HG03280 (cell line): Measurements from ENCODE around the gene SGCD.

Experiments
- ATAC-seq: cut with Tn5 transposase; IDR thresholded peaks from one replicate; pipeline ENCODE4 v1.9.1; 2021; ENCODE audit warnings: mild to moderate bottlenecking, moderate library complexity; ENCODE audit not compliant: unreplicated experiment

The SGCD gene

DNA sequence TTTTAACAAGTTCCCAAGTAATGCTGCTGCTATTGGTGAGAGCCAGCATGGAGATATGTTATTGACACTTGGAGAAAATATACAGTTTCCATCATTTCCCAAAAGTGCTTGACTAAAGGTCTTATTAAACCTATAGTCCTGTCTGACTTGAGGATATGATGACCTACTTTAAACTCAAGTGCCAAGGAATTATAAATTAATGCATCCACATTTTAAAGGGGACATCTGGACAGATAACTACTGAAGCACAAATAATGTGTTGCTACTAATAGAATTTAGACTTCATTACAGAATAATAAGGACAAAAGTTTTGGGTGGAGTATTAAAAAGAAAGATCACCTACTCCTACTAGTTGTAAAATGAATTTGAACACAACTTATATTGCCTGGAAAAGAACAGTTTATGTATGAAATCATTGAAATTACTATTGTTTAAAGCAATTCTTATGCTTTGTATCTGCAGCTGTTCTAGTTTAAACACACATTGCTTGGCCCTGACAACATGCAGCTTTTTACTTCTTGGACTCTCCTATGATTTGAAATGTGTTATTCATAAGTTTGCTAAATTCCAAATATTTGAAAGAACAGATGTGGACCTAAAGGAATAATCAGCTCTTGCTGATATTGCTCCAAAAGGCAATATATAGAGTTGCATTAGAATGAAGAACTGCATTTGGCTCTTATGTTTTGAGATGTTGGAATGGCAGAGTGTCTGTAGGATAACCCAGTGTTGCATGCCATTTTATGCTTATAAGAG lies 73.4 kb downstream of the SGCD start:
- no peak for ATAC-seq

DNA sequence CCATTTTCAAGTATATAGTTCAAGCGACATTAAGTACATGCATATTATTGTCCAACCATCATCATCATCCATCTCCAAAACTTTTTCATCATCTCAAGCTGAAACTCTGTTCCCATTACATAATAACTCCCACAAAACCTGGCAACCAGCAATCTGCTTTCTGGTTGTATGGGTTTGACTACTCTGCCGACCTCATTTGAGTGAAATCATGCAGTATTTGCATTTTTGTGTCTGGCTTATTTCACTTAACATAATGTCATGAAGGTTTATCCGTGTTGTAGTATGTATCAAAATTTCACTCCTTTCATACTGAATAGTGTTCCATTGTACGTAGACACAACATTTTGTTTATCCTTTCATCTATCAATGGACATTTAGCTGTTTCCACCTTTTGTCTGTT lies 74.8 kb downstream of the SGCD start:
- peak; percentile 16 for ATAC-seq

DNA sequence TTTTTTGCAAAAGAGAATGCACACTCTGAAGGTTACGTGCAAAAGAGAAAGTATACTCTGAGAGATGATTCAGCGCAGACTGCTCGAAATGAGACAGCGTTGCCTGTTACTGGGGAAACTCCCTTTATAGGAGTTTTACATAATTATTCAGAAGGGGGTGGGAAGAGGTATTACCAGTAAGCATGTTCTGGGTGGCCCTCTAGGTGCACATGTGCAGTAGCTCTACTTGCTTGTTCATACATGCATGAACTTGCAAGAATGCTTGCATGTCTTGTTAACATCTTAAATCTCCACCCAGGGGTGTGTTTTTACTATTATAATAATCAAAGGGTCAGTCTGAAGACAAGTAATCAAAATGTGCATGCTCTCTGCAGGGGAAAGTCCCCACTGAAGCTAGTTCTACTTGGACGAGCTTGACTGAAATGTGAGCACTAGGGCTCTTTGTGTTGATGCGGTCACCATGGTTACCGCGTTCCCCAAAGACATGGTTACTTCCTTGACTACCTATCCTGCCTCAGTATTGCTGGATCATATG lies 75.5 kb downstream of the SGCD start:
- ATAC-seq, result peak; percentile 96

DNA sequence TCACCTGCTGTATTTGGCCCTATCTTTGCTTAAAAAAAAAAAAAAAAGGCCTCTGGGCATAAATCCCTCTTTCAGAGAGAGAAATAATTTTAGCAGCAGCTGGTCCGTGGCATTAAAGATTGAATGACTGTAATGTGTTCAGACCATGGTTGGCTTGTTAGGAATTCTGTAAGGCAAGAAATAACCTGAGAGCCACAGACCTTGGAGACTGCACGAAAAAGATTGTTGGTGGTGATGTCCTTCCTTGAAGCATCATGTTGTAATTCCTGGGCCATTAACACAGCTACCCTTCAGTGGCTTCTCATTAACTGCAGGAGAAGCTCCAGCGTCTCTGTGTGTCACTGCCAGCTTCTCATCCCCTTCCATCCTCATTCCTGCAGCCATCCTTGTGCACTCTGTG lies 79.0 kb downstream of the SGCD start:
- ATAC-seq, result no peak

DNA sequence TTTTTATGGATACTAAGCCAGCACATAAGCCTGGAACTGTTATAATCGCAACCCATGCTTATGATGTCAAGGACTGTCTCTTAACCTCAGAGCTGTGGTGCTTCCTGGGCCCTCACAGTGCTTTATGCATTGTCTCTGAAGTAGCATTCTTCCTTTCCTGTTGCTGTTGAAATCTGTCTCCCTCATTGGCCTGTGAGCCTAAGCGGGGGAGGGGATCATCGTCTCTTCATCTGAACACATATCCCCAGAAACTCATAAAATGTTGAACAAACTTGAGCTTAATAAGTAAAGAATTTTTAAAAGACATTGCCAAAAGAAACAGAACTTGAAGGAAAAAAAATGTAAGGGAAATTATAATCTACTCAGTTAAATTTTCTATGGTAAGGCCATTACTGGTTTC lies 80.3 kb downstream of the SGCD start:
- no peak for ATAC-seq

DNA sequence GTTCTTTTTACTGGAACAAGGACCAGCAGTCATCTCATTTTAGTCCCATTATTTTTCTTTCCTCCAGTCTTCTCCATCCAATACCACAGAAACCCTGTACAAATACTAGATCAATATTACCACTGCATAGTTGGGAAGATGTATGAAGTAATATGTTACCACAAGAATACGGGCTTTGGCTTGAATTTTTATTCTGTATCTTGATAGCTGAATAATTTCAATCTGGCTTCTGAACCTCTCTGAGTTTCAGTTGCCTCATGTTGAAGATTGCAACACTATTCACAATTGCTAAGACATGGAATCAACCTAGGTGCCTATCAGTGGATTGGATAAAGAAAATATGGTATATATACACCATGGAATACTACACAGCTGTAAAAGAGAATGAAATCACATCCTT lies 82.9 kb downstream of the SGCD start:
- no peak for ATAC-seq

DNA sequence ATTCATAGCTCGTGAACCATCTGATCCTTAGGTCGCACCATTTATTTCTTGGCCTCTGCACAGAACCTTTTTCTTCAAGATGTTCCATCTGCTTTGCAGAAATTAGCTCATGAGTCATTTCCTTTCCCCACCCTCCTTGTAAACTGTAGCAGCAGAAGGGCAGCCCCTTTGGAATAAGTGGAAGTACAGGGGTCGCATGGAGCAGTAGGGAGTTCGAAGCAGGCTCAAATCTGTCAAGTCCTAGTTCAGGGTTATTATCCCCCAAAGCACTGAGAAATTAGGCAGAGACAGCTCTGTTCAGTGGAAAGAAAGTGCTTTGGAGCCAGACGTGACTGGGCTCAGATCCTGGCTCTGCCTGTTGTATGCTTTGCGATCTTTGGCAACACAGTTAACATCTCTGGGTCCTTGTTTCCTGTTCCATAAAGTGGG lies 84.2 kb downstream of the SGCD start:
- no peak for ATAC-seq

DNA sequence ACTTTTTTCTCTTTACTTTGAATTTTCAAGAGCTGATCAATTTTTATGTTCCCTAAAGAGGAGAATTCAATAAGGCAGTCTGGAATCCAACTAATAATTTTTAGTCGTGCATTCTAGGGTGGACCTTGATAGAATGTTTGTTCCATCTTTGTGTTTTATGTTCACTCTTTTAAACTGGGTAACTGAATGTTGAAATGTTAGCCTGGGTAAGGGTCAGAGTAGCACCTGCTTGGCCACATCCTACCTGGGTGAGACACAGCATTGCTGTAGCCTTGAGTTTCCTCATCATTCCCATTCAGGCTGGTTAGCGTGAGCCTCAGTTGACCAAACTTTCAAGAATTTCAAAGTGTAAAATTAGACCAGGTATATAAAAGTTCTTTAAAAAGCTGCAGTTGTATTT lies 85.0 kb downstream of the SGCD start:
- no peak for ATAC-seq

DNA sequence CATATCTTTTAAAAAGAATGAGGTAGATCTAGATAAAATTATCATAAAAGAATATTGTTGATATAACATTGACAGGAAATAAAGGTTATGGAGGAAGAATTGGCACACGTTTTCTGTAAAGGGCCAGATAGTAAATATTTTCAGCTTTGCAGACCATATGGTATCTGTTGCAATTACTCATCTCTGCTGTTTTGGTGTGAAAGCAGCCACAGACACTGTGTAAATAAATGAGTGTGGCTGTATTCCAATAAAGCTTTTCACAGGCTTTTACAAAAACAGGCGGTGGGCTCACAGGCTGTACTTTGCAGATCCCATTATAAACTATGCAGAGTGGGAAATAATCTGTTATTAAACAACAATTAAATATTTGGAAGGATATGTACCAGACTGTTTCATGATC lies 87.4 kb downstream of the SGCD start:
- ATAC-seq, result no peak

DNA sequence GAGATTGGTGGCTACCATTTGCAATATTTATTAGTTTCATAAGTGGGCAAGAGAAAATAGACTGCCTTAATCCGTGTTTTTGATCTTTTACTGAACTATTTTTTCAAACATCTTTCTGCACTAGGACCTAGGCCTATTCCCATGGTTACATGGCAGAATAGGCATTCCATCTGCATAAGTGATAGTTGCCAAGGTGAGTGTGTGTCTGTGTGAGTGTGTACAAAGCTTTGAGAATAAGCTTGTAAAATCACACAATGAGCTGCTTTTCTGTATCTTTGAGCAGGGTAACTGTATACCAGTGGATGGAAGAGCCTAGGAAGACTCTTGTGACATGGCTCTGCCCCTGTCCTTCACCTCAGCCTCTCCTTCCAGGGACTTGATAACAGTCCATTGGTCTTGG lies 92.7 kb downstream of the SGCD start:
- no peak for ATAC-seq

DNA sequence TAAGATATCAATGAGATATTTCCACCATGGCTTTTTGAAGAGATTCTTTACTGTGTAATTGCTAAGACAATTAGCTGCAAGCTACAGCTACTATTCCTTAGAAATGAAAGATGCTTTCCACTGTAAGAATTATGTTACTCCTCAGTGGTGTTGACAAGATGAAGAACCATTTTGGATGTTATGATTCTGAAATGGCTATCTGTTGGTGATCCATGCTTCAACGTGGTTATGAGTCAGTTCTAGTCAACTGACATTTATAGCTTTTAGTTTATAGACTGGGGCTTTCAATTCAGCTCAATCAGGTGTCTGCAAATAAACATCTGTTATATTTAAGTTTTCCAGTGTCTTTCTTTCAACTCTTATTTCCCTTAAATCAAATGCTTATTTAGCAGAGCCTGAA lies 93.7 kb downstream of the SGCD start:
- no peak for ATAC-seq

DNA sequence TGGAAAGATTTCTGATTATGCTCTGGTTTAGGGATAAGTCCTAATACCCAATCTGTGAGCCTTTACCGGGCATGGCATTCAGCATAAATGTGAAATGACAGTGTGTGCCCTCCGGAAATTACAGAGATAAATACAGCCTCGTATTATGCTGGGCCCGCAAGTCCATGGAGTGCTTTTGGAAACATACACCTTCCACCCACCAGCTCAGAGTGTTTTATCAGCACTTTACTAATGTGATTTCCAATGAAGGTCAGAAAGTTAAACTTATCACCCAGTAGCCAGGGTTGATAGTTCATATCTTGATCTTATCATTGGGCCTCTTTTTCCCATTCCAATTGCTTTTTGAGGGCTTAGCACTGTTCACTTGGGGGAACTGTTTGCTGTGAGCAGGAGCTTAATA lies 94.8 kb downstream of the SGCD start:
- no peak for ATAC-seq

DNA sequence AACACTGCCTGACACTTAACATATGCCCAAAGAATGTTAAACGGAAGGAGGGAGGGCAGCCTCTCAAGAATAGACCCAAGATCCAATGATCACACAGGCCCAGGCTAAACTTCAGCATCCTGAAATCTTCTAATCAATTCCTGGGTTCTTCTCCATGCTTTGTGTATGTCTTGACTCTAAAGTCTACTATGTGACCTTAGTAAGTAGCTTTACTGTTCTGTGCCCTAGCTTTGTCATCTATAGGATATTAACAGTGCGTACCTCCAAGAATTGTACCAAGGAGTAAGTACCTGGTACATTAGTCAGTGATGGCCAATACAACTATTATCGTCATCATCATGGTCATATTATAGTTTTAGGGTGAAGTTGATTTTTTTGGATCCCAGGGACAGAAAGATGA lies 96.6 kb downstream of the SGCD start:
- no peak for ATAC-seq

DNA sequence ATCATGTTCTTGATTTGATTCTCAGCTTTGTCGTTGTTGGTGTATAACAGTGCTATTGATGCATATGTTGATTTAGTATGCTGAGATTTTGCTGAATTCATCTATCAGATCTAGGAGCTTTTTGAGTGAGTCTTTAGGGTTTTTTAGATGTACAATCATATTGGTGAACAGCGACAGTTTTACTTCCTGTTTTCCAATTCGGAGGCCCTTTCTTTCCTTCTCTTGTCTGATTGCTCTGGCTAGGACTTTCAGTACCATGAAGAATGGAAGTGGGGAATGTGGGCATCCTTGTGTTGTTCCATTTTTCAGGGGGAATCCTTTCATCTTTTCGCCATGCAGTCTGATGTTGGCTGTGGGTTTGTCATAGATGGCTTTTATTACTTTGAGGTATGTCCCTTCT lies 100.4 kb downstream of the SGCD start:
- no peak for ATAC-seq

DNA sequence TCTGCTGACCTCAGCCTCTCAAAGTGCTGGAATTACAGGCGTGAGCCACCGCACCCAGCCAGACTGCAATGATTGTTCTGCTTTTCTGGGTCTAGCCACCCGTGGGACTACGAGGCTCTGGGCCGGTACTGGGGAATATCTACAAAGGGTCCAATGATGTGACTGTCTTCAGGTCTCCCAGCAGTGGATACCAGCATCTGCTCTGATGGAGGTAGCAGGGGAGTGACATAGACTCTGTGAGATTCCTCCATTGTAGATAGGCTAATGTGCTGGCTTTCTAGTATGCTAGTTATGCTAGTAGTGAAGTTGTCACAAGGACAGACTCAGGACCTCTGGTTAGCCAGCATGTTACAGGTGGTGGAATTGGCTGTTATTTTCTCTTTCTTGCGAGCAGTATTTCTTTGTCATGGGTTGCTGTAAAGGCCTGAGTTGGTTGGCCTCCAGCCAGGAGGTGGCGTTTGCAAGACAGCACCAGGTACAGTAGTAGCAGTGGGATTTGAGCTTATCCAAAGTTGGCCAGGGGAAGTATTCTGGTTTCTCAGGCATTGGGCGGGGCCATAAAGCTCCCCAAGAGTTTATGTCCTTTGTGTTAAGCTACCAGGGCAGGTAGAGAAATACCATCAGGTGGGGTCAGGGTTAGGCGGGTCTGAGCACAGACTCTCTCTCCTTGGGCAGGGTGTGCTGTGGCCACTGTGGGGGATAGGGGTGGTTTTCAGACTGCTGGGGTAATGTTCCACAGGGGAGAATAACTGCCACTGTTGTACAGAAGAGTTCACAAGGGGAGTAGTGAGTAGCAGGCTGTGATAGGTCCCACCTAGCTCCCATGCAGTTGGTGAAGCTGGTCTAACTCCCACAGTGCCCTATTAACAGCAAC lies 105.2 kb downstream of the SGCD start:
- no peak for ATAC-seq

DNA sequence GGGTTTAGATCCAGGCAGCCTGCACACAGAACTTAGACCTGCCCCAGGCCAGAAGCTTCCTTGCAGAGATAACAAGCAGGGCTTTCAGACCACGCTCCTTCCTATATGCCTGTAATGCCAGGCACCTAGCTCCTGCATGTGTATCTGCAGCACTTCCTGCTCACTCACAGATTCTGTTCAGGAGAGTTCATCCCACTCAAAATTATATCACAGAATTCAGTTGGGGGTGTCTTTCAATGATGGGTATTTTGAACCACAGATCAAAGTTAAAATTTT lies 105.8 kb downstream of the SGCD start:
- no peak for ATAC-seq

DNA sequence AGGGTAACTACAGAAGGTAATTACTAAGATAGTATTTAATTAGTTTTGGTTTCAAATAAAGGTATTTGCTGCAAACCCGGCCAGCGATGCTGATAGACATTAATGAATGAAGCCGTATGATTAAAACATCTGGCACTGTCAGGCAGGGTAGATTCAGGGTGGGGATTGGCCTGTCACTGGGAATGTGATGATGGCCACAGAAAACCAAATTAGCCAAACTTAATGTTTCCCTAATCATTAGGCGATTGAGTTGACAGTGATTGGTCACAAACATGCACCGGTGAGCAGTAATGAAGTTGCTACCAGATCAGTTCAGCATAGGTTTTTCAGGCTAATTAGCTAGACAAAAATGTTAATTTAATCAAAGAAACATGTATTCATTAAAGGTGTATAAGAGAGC lies 107.5 kb downstream of the SGCD start:
- no peak for ATAC-seq

DNA sequence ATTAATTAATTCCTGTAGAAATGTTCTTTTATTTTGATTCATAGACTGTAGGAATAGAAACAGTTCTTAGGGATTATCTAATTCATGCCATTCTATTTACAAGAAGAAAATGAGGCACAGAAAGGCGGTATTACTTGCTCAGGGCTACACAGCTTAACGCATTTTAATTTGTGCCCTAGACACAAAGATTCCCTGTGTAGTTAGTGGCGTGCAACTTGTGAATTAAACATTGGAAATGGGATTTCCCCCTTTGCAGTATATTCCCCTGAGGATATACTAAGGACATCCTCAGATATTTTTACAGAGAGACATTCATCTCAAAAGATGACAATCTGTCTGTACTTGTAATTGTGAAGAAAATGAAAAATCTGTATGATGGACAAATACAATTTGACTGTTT lies 108.1 kb downstream of the SGCD start:
- no peak for ATAC-seq

DNA sequence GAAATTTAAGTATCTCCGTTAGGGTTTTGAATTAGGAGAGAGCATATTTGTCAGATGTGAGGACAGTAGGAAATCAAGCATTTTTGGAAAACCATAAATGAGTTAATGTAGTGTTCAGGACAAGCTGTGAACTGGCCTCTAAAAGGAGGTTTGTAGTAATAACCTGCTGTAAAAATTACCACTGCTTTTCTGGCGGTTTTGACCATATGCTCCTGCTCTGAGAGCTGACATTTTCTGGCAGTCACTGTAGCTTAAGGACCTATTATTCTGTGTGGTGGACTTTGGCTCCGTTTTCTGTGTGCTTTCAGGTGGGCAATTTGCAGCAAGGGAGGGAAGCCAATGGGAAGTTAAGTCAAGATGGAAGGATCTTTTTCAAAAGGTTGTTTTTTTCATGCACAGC lies 111.1 kb downstream of the SGCD start:
- no peak for ATAC-seq

DNA sequence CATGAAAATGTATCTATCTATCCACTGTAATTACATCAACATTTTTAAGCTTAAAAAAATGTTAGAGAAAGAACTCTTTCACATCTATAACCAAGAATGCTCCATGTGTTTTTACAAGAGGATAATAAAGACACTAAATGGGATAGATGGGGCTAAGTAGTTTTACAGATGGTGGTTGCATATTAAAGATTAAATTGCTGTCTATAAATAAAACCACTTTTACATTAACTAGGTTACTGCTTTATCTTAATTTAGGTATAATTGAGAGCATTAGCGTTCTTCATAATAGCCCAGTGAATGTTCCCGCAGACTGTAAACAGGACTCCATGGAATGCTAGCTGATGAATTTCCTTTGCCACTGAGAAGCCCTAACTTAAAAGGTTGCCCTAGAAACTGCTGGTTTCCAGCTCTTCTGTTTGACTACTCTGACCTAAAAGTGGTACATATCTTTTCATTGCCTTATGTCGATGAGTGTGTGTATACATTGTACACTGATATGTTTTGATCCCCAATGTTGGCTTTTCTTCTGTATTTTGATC lies 117.9 kb downstream of the SGCD start:
- ATAC-seq, result no peak

DNA sequence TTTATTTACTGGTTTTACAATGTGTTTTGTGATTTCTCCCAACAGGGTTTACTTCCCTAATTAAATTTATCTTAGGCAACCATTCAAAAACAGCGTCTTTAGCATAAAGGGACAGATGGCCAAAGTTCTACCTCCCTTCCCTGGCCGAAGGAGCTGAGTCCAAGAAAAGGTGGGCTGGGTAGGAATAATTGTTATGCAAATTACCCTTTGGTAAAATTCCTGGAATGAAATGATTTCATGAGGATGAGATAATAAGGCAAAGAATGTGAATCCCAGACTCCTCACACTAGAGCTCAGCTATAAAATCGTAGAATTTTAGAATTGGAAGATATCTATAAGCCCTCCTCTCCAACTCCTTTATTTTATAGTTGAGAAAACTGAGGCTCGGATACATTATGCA lies 119.6 kb downstream of the SGCD start:
- no peak for ATAC-seq

DNA sequence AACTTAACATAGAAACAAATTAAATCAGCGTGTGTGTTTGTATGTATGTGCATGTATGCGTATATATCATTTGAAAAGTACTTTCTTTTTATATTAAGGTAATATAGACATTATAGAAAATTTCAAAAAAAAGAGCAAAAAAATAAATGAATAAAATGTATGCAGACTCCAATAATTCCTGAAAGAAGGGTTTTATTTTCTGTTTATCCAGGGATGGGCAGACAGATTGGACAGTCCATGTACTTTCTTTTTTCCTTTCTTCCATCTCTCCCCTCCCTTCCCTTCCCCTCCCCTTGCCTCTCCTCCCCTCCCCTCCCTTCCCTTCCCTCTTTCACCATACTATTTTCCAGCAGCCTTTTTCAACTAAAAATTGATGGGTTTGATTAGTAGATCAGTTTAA lies 123.8 kb downstream of the SGCD start:
- no peak for ATAC-seq
